GM21717 (cell line): ENCODE results near the gene IFIT5.
A peak's percentile ranks its signal among the peaks of the same experiment; 100 is the strongest.
"Not testable (repeated sequence)": the region's sequence is repeated elsewhere in the genome, so short reads cannot be mapped to it uniquely, and the experiment has no call there.

ENCODE experiments used
- ATAC-seq: cut with Tn5 transposase; IDR thresholded peaks from one replicate; pipeline ENCODE4 v1.9.1; 2021; ENCODE audit warnings: mild to moderate bottlenecking, moderate library complexity; ENCODE audit not compliant: unreplicated experiment

Gene IFIT5, protein sequence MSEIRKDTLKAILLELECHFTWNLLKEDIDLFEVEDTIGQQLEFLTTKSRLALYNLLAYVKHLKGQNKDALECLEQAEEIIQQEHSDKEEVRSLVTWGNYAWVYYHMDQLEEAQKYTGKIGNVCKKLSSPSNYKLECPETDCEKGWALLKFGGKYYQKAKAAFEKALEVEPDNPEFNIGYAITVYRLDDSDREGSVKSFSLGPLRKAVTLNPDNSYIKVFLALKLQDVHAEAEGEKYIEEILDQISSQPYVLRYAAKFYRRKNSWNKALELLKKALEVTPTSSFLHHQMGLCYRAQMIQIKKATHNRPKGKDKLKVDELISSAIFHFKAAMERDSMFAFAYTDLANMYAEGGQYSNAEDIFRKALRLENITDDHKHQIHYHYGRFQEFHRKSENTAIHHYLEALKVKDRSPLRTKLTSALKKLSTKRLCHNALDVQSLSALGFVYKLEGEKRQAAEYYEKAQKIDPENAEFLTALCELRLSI

DNA sequence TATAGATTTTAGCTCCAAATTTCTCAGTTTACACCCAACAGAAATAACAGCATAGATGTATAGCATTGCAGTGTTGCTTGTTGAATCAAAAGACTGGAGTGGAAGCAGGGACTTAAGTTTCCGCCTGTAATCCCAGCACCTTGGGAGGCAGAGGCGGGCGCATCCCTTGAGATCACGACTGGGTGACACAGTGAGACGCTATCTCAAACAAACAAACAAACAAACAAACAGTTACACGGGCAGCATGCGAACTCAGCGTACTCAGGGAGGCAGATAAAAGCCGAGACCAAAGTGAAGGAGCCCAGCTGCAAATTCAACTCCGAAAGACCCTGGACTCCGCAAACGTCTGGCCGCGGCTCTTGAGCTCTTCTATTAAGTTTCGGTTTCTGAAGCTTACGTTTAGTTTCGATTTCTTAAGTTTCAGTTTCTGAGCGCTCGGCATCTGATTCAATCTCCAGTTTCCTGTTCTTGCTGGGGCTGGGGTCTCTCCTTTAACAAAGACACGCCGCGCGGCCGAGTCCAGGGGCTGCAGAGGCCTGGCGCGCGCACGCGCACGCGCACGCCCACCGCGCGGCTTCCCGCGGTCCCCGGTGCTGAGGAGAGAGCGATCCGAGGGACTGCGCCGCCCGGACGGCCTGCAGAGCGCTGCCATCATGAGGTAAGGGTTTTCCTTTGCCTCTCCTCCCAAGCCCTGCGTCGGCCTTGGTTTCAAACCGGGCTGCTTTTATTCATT is at the start of gene IFIT5:
TSS of gene IFIT5 (plus strand) at position 423 of the 733 bp plus-strand sequence. CDS start at position 654, 231 bp downstream.
- ATAC-seq, result peak; percentile 80

- ATAC-seq, result peak; percentile 74
Measured at GRCh38 chr10:89367529-89367928, 46.8 kb upstream of the IFIT5 start.

GRCh38 chr10:89368129-89368528 is 46.2 kb upstream of the IFIT5 start:
- ATAC-seq, result no peak

DNA sequence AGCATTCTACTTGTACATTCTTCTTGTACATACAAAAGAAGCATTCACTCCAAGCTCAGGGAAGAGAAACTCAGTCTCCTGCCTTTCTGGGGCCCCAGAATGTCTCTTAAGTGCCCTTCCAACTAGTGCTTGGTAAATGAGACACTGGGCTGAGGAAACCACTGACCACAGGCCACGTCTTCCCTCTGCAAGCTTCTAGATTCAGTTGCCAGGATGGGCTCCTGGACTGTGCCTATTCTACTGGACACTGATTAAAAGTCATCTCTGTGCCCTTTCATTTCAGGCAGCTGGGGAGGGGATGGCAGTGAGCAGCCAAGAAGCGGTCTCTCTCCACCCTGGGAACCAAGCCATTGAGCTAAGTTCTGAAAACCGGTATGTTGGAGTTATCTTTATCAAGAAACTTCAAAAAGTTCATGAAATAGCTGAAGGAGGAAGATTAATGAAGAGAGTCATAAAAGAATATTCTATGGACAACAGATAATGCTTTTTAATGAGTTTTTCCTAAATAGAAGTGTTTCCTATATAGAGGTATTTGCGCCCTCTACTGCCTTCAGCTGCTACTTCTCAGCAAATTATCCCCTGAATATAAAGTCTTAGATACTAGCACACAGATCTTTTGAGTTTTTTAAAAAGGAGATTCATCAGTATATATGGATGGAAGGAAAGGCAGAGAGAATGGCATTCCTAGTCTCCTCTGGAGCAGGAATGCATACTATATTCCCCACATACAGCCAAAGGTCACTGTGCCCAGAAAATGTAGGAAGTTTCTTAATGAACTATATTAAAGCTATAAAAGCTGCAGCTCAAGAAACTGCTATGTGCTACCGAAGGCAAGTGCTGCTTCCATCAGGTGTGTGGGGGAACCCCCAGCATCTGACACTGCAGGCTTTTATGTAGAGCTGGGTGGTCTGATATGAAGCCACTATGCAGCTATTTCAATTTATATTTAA is 44.9 kb upstream of the IFIT5 start:
- no peak for ATAC-seq

GRCh38 chr10:89371079-89371478 is 43.3 kb upstream of the IFIT5 start:
- ATAC-seq, result no peak

- ATAC-seq, result no peak
Measured at GRCh38 chr10:89371987-89372386, 42.4 kb upstream of the IFIT5 start.

DNA sequence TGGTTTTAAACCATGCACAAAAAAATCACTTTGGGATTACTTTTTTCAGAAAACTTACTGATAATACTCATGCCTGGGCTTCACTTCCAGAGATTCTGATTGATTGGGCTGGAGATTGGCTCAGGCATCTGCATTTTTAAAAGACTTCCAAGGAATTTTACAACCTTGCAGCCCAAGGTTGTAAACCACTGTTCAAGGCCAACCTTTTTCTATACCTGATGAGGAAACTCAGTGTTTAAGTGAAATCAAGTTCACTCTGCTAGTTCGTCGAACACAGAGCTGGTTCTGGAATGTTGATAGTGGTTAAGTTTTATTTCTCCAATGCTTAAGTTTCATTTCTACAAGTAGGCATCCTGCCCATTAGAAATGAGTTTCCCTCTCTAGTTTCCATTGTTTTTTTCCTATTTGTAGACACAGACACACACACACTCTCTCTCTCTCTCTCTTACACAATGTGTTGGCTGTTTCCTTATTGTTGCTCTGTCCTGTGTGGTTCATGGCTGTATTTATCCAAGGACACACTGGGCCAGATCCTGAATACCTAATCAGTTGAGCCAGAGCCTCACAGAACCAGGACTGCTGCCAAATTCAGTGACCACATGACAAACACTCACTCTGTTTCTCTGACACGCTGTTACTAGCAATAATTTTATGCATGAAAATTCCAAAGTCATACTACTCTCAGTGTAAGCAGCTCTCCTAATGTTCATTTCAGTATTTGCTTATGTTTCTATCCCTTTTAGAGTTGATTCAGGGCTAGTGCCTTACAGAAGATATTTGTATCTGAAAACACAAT is 40.3 kb upstream of the IFIT5 start:
- no peak for ATAC-seq

- ATAC-seq, result no peak
Measured at GRCh38 chr10:89374713-89375141, 39.6 kb upstream of the IFIT5 start.

DNA sequence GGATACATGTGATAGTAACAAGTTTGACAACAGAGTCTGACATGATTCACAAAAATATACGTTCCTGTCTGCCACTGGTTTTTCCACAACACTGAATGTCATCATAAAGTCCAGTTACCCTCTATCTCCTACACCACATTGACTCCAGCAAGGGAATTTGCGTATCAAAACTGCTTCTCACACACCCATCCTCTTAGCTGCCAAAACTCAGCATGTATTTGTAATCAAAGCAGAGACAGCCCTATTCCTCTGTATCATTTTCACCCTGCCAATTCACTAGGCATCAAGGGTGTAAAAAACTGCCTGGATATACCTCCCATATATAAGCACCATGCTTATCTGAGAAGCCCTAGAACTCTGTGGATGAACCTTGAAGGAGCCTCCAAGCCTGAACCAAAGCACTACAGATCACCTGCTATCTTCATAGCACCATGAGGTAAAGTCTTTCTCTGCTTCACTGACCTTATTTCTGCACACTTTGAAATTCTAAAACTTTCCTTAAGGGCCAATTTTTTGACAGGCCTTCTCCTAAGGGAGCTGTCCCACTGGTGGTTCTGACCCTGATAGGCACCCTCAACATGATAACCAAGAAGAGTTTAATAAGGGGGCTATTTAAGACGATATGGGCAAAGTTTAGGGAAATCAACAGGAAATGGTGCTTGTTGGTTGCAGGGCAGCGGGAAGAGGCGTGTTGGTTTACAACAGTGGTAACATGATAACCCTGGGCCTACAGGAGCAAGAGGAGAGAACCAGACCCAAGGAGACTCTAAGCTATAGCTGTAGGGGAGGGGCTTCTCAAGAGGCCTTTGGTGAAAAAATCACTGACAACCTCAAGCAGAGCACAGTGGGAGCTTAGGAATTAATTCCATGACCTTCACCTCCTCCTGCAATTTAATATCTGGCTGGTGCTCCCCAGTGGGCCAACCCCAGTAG is 36.4 kb upstream of the IFIT5 start, which contains the start of gene IFIT1B:
TSS of gene IFIT1B (plus strand) at position 352 of the 933 bp plus-strand sequence. CDS start at position 432, 80 bp downstream.
- ATAC-seq, result no peak

DNA sequence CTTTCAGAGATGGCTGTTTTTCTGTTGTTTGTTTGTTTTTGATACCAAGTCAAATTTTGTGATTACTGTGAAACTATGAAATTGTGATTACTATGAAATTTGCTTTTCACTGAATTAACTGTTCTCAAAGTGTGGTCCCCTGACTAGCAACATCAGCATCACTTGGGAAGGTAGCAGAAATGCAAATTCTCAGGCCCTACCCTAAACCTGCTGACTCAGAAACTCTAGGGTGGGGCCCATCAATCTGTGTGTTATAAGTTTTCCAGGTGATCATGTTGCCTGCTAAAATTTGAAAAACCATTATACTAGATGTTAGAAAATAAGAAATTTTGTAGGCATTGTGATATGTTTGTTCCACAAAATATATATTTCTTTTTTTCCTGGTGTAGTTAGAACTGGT is 35.3 kb upstream of the IFIT5 start:
- ATAC-seq, result no peak

DNA sequence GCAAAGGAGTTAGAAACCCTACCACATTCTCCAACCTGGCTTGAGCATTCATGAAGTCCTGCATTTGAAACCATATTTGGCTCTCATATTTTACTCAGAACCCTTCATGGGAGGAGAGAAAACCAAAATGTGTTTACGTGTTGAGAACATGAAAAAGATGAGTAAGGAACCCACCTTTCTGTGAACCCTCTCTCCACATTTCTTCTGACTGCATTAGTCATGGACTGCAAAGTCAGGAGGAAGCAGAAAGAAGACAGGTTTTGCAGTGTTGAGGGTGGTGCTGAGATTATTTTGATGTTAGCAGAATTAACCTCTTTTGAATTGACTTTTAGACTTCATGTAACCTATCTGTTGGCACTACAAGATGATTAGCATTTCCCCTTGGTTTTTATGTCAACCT is 31.6 kb upstream of the IFIT5 start:
- no peak for ATAC-seq

- ATAC-seq, result no peak
Measured at GRCh38 chr10:89384474-89385340, 29.7 kb upstream of the IFIT5 start.

DNA sequence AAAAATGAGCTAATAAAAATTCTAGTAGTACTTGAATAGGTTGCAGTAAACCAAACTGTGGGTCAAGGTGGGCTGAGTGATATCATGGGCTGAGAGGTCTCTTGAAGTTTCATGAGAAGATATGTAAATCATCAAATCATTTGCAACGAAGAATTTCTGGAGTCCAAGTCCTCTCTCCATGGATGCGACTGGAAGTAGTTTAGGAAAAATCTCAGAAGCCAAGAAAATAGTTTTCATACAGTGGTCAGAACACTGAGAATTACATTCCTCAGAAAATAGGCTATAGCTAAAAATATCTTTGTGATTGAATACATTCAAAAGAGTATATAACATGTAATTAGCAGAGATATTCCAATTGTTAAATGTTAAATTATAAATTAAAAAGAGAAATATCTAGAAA is 25.6 kb upstream of the IFIT5 start:
- no peak for ATAC-seq

DNA sequence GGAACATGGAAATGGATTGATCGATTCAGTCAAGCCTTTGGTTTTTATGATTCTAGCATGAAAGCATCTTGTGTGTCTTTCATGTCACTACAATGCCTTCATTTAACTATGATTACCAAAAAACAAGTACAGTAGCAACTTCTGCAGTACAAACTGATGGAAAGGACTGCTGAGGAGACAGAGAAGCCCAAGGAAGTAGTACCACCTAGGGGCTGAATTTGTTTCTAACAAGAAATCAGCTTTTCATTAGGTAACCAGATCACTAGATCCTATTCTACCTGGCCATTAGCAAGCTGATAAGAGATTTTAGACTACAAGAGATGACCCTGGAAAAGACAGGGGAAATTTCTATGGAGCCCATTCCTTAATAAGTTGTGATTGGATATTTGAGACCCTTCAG is 25.1 kb upstream of the IFIT5 start:
- ATAC-seq, result no peak

GRCh38 chr10:89390476-89391225 is 23.7 kb upstream of the IFIT5 start:
- no peak for ATAC-seq

DNA sequence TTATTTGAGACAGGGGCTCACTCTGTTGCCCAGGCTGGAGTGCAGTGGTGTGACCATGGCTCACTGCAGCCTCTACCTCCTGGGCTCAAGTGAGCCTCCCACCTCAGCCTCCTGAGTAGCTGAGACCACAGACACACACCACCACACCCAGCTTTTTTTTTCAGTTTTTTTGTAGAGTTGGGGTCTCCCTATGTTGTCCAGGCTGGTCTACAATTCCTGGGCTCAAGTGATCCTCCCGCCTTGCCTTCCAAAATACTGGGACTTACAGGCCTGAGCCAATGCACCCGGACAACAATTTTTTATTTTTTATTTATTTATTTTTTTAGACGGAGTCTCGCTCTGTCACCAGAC is 23.2 kb upstream of the IFIT5 start:
- ATAC-seq, result not testable (repeated sequence)
